ENCODE measurements around the gene PHAF1.

DNA sequence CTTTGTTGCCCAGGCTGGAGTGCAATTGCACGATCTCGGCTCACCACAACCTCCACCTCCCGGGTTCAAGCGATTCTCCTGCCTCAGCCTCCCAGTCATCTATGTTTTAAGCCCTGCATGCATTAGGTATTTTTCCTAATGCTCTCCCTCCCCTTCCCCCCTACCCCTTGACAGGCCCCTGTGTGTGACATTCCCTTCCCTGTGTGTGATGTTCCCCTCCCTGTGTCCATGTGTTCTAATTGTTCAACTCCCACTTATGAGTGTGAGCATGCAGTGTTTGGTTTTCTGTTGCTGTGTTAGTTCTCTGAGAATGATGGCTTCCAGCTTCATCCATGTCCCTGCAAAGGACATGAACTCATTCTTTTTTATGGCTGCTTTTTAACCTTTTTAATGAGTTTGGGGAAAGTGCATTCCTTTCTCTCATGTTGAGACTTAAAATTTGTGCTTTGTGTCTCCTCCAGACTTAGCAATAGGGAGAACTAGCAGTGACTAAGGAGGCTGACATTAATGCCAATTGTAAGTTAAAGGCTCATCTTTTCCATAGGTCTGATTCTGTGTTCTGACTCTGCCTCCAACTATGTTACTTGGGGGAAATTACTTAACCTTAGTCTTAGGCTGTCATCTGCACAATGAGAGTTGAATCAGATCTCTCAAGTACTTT lies 17.7 kb upstream of the PHAF1 start:
- TF ChIP-seq EP300 (IDR thresholded peaks at IDR 0.05; ENCODE audit: low read length), result no peak
- TF ChIP-seq NFYB (IDR thresholded peaks at IDR 0.05; ENCODE audit: extremely low read depth, insufficient read length), result no peak
- TF ChIP-seq, protein P1, sequence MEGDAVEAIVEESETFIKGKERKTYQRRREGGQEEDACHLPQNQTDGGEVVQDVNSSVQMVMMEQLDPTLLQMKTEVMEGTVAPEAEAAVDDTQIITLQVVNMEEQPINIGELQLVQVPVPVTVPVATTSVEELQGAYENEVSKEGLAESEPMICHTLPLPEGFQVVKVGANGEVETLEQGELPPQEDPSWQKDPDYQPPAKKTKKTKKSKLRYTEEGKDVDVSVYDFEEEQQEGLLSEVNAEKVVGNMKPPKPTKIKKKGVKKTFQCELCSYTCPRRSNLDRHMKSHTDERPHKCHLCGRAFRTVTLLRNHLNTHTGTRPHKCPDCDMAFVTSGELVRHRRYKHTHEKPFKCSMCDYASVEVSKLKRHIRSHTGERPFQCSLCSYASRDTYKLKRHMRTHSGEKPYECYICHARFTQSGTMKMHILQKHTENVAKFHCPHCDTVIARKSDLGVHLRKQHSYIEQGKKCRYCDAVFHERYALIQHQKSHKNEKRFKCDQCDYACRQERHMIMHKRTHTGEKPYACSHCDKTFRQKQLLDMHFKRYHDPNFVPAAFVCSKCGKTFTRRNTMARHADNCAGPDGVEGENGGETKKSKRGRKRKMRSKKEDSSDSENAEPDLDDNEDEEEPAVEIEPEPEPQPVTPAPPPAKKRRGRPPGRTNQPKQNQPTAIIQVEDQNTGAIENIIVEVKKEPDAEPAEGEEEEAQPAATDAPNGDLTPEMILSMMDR (IDR thresholded peaks at IDR 0.05 in 2 of 3, conservative IDR thresholded peaks at IDR 0.05 in 1 of 3; ENCODE audit: insufficient read depth in 2 of 3, low read depth in 1 of 3, low read length in 3 of 3), result no peak
- TF ChIP-seq HDGF (IDR thresholded peaks at IDR 0.05), result no peak
- no peak for TF ChIP-seq ZNF121 (CRISPR knock-in tag; conservative IDR thresholded peaks at IDR 0.05)

All from K562 (cell line).